ENCODE data around the gene RAB27A. TPM values are rescaled to one million over a fixed set of nuclear protein-coding genes. Genes with fewer than 3 reads are reported as not detected.

Gene RAB27A
- total and polyA plus RNA-seq, 10 of the 15 experiments (the other 5 are each of a cell fraction or from before 2014, with no cell fraction given), result 13.3 to 139 (median 35.2) TPM

DNA sequence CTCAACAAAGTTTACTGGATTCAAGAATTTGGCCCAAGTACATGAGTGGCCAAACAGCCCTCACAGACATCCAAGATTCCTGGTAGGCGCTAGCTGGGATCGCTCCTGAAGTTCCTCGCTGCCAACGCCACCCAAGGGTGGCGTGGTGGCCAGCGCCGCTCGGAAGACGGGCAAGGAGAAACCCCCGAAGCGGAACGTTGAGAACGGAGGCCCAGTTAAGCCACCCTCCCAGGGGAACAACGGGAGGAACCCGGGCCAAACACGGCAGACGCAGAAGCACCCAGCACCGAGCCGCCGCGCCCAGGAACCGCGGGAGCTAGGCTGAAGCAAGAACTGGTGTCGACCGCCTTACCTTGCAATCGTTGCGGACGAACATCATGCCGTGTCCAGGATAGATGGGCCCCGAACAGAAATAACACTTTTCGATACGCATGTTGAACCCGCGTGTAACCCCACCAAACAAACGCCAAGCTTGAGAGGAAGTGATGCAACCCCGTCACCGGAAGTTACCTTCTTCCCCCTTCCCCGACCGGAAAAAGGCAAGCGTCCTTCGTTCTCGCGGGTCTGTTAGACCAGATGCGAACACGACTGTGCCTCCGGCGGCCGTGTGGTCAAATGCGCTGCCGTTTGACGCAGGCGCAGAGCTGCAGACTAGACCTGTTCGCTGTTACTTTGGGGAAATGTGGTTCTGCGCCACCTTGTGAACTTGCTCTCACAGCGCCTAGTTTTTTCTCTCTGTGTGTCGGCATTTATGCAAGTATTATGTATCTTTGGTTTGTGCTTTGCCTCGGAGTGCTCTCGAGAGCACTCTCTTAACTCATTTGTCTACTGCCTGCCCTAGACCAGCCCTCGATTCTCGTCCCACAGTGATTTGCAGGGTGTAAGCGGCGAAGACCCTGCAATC, 92.9 kb downstream of the RAB27A start, which contains the start of gene RSL24D1 (continued):
- TF ChIP-seq USF1 (IDR thresholded peaks at IDR 0.05; ENCODE audit: borderline replicate concordance, extremely low read length, insufficient read depth, low read depth, low read length), result no peak
- TF ChIP-seq E2F8 (IDR thresholded peaks at IDR 0.05; ENCODE audit: low read depth, partially characterized antibody), result peak; percentile 85
- TF ChIP-seq HDGF (IDR thresholded peaks at IDR 0.05), result peak; percentile 86
- TF ChIP-seq RELB (IDR thresholded peaks at IDR 0.05; ENCODE audit: low read depth), result peak; percentile 74
- TF ChIP-seq NR2F1 (conservative IDR thresholded peaks at IDR 0.05), result 0 out of 2 replicates have a peak, but pooled peaks have one; percentile 60
- peak; percentile 80 for TF ChIP-seq PML (IDR thresholded peaks at IDR 0.05; ENCODE audit: low read length)
- TF ChIP-seq ESRRA (IDR thresholded peaks at IDR 0.05; ENCODE audit: low read length), result no peak
- no peak for TF ChIP-seq ZSCAN29 (IDR thresholded peaks at IDR 0.05)
- TF ChIP-seq ZNF384 (IDR thresholded peaks at IDR 0.05; ENCODE audit: borderline replicate concordance, low read depth, low read length), result peak; percentile 49; the same call in 1 of the 2 replicates
- TF ChIP-seq EP300 (IDR thresholded peaks at IDR 0.05; ENCODE audit: borderline replicate concordance in 1 of 2, control insufficient read depth in 1 of 2, low read depth in 2 of 2, low read length in 2 of 2), result 0 out of 4 replicates have a peak, but pooled peaks of 1 of the 2 experiments have one; percentile 34
- TF ChIP-seq ZNF274 (IDR thresholded peaks at IDR 0.05; ENCODE audit: insufficient read depth, insufficient read length), result no peak
- TF ChIP-seq, protein P1, sequence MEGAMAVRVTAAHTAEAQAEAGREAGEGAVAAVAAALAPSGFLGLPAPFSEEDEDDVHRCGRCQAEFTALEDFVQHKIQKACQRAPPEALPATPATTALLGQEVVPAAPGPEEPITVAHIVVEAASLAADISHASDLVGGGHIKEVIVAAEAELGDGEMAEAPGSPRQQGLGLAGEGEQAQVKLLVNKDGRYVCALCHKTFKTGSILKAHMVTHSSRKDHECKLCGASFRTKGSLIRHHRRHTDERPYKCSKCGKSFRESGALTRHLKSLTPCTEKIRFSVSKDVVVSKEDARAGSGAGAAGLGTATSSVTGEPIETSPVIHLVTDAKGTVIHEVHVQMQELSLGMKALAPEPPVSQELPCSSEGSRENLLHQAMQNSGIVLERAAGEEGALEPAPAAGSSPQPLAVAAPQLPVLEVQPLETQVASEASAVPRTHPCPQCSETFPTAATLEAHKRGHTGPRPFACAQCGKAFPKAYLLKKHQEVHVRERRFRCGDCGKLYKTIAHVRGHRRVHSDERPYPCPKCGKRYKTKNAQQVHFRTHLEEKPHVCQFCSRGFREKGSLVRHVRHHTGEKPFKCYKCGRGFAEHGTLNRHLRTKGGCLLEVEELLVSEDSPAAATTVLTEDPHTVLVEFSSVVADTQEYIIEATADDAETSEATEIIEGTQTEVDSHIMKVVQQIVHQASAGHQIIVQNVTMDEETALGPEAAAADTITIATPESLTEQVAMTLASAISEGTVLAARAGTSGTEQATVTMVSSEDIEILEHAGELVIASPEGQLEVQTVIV (IDR thresholded peaks at IDR 0.05; ENCODE audit: borderline replicate concordance, partially characterized antibody), result peak; percentile 40
- peak; percentile 71 for TF ChIP-seq SMARCA5 (IDR thresholded peaks at IDR 0.05)
- TF ChIP-seq JUNB (IDR thresholded peaks at IDR 0.05), result no peak
- TF ChIP-seq IRF3 (IDR thresholded peaks at IDR 0.05), result no peak
- TF ChIP-seq, protein P2, sequence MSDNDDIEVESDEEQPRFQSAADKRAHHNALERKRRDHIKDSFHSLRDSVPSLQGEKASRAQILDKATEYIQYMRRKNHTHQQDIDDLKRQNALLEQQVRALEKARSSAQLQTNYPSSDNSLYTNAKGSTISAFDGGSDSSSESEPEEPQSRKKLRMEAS (IDR thresholded peaks at IDR 0.05; ENCODE audit: low read depth, low read length), result peak; percentile 74
- TF ChIP-seq MTA3 (IDR thresholded peaks at IDR 0.05; ENCODE audit: borderline replicate concordance, low read length), result peak; percentile 41; the same call in 1 of the 2 replicates
- no peak for TF ChIP-seq CHD1 (IDR thresholded peaks at IDR 0.05; ENCODE audit: low read depth, low read length)
- TF ChIP-seq ZZZ3 (IDR thresholded peaks at IDR 0.05; ENCODE audit: control insufficient read depth, insufficient read length, low read depth), result no peak
